Activated B cell treated with CpG ODN at 0.5 μM for 24 hours (primary cell): ENCODE results near the gene PI4K2A. TPM values are rescaled to one million over a fixed set of nuclear protein-coding genes. Genes with fewer than 3 reads are reported as not detected.
A peak's percentile ranks its signal among the peaks of the same experiment; 100 is the strongest.
"Not testable (repeated sequence)": the region's sequence is repeated elsewhere in the genome, so short reads cannot be mapped to it uniquely, and the experiment has no call there.

Experiments
- ATAC-seq: fragments of 200-7000 bp; cut with Tn5 transposase; one replicate; pipeline ENCODE4 v1.10.0; 2021; ENCODE audit warnings: low read depth, mild to moderate bottlenecking, moderate library complexity
- CTCF ChIA-PET: fragments of 350-600 bp; sonication (Branson Sonifier 250); formaldehyde crosslinking; loops from one replicate; lab custom pipeline; 2021; ENCODE audit warnings: antibody characterized with exemption; lab: Charles Lee
- POLR2A ChIA-PET: fragments of 350-600 bp; sonication (Branson Sonifier 250); formaldehyde crosslinking; loops from one replicate; lab custom pipeline; 2021; ENCODE audit warnings: antibody characterized with exemption; lab: Charles Lee
- DNase-seq: peaks from one replicate; pipeline ENCODE4 v3.0.0; 2022
- H3K27ac Mint-ChIP-seq: one replicate; pipeline ENCODE4 v1.8.0; 2020; ENCODE audit warnings: mixed read lengths
- H3K27me3 Mint-ChIP-seq: one replicate; pipeline ENCODE4 v1.8.0; 2021; ENCODE audit warnings: mixed read lengths
- H3K36me3 Mint-ChIP-seq: one replicate; pipeline ENCODE4 v1.8.0; 2021; ENCODE audit warnings: low read depth, mixed read lengths
- H3K4me1 Mint-ChIP-seq: one replicate; pipeline ENCODE4 v1.8.0; 2021; ENCODE audit warnings: mixed read lengths
- H3K4me3 Mint-ChIP-seq: one replicate; pipeline ENCODE4 v1.8.0; 2020; ENCODE audit warnings: mild to moderate bottlenecking, mixed read lengths
- H3K9me3 Mint-ChIP-seq: one replicate; pipeline ENCODE4 v1.8.0; 2020; ENCODE audit warnings: mixed read lengths
- intact Hi-C: fragments of 100-400 bp; cut with micrococcal nuclease; formaldehyde crosslinking; loops from one replicate; pipeline ENCODE4 v1.15.1; 2024
- total RNA-seq: library from RNA; stranded (reverse); gene quantifications from 2 replicates; pipeline ENCODE4 v1.2.3, GENCODE V29; 2022
- TF ChIP-seq, protein P1 (sequence below): fragments of 200-600 bp; IDR thresholded peaks from one replicate; pipeline ENCODE4 v1.8.0; 2022; ENCODE audit warnings: antibody characterized with exemption, mild to moderate bottlenecking

The PI4K2A gene
- total RNA-seq, 1 donor from 2014 or later, result 15.0 TPM

- peaks cover 16% of the 10 kb centered on the region for H3K4me1 Mint-ChIP-seq
- ATAC-seq (peak; percentile 97), DNase-seq (no peak)
- H3K27me3 Mint-ChIP-seq, result no peaks in the 10 kb centered on the region
- peaks cover 49% of the 10 kb centered on the region for H3K36me3 Mint-ChIP-seq
- H3K9me3 Mint-ChIP-seq, result no peaks in the 10 kb centered on the region
- intact Hi-C loops, result loop anchor here (1.0 to 10.0 kb wide), 2 partner anchors 8 to 486 kb away; partner anchors contain the start of genes PI4K2A and R3HCC1L
- POLR2A ChIA-PET, result interaction anchor here (1.0 kb wide), 1 partner anchor 8 kb away, joined by 7 read pairs; the partner anchor contains the start of gene PI4K2A
- TF ChIP-seq, protein P1, sequence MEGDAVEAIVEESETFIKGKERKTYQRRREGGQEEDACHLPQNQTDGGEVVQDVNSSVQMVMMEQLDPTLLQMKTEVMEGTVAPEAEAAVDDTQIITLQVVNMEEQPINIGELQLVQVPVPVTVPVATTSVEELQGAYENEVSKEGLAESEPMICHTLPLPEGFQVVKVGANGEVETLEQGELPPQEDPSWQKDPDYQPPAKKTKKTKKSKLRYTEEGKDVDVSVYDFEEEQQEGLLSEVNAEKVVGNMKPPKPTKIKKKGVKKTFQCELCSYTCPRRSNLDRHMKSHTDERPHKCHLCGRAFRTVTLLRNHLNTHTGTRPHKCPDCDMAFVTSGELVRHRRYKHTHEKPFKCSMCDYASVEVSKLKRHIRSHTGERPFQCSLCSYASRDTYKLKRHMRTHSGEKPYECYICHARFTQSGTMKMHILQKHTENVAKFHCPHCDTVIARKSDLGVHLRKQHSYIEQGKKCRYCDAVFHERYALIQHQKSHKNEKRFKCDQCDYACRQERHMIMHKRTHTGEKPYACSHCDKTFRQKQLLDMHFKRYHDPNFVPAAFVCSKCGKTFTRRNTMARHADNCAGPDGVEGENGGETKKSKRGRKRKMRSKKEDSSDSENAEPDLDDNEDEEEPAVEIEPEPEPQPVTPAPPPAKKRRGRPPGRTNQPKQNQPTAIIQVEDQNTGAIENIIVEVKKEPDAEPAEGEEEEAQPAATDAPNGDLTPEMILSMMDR, result no peak
- CTCF ChIA-PET, result no interaction called here
- peak overlapping the region; percentile 25 for H3K4me3 Mint-ChIP-seq
- H3K27ac Mint-ChIP-seq, result peak overlapping the region; percentile 76
Observed at GRCh38 chr10:97648562-97649404, 8.3 kb downstream of the PI4K2A start.

- H3K9me3 Mint-ChIP-seq, CTCF ChIA-PET, DNase-seq, H3K27me3 Mint-ChIP-seq, H3K4me3 Mint-ChIP-seq, ATAC-seq, POLR2A ChIA-PET: not testable (repeated sequence)
- H3K36me3 Mint-ChIP-seq, result peaks cover 53% of the 10 kb centered on the region
- peak overlapping the region; percentile 76 for H3K27ac Mint-ChIP-seq
- intact Hi-C loops, result loop anchor here (1.0 to 10.0 kb wide), 2 partner anchors 9 to 485 kb away; partner anchors contain the start of genes PI4K2A and R3HCC1L
- peaks cover 16% of the 10 kb centered on the region for H3K4me1 Mint-ChIP-seq
Observed at GRCh38 chr10:97649405-97649750, 8.9 kb downstream of the PI4K2A start.

- H3K27ac Mint-ChIP-seq, result no peak overlapping the region
- no peaks in the 10 kb centered on the region for H3K27me3 Mint-ChIP-seq
- intact Hi-C loops, result no loop called here
- H3K36me3 Mint-ChIP-seq, result peaks cover 50% of the 10 kb centered on the region
- DNase-seq (no peak), ATAC-seq (no peak)
- TF ChIP-seq, protein P1, result no peak
- POLR2A ChIA-PET, result no interaction called here
- CTCF ChIA-PET, result no interaction called here
- no peaks in the 10 kb centered on the region for H3K9me3 Mint-ChIP-seq
- H3K4me1 Mint-ChIP-seq, result peaks cover 16% of the 10 kb centered on the region
- no peak overlapping the region for H3K4me3 Mint-ChIP-seq
Observed at GRCh38 chr10:97650726-97651125, 10.3 kb downstream of the PI4K2A start.

GRCh38 chr10:97651773-97652172 is 11.3 kb downstream of the PI4K2A start:
- Mint-ChIP-seq H3K4me1 (peaks cover 16% of the 10 kb centered on the region), H3K27ac (no peak overlapping the region), H3K27me3 (no peaks in the 10 kb centered on the region), H3K9me3 (no peaks in the 10 kb centered on the region), H3K4me3 (no peak overlapping the region), H3K36me3 (peaks cover 58% of the 10 kb centered on the region)
- no peak for ATAC-seq
- ChIA-PET CTCF (no interaction called here), POLR2A (no interaction called here)
- DNase-seq, result no peak
- TF ChIP-seq, protein P1, result no peak
- intact Hi-C loops, result no loop called here

GRCh38 chr10:97656777-97657176 is 16.3 kb downstream of the PI4K2A start:
- Mint-ChIP-seq H3K9me3 (no peaks in the 10 kb centered on the region), H3K4me3 (no peak overlapping the region), H3K36me3 (peaks cover 70% of the 10 kb centered on the region), H3K4me1 (no peaks in the 10 kb centered on the region), H3K27ac (no peak overlapping the region), H3K27me3 (no peaks in the 10 kb centered on the region)
- POLR2A ChIA-PET, result no interaction called here
- intact Hi-C loops, result no loop called here
- CTCF ChIA-PET, result interaction anchor here (0.9 kb wide), 1 partner anchor 39 kb away, joined by 3 read pairs; no protein-coding TSS in a partner anchor
- TF ChIP-seq, protein P1, result no peak
- no peak for DNase-seq
- ATAC-seq, result no peak
